Stimulated activated CD4-positive, alpha-beta T cell treated with anti-CD3 and anti-CD28 coated beads, Interleukin-4, amount 100 ng/mL, for 4 hours (primary cell): ENCODE results near the gene C19orf12.
"Not testable (repeated sequence)": the region's sequence is repeated elsewhere in the genome, so short reads cannot be mapped to it uniquely, and the experiment has no call there.

Experiments
- DNase-seq, 2 experiments: peaks; one replicate each; pipeline ENCODE4 v3.0.0-alpha.2; 2020

The C19orf12 gene

GRCh38 chr19:29675120-29675649 is 39.9 kb downstream of the C19orf12 start:
- no peak for DNase-seq

GRCh38 chr19:29674374-29675119 is 40.5 kb downstream of the C19orf12 start:
- DNase-seq = no peak

GRCh38 chr19:29673451-29674371 is 41.4 kb downstream of the C19orf12 start:
- no peak for DNase-seq

- peak; percentile 77 to 90 for DNase-seq
Measured at GRCh38 chr19:29672933-29673336, 42.1 kb downstream of the C19orf12 start.

- no peak for DNase-seq
Measured at GRCh38 chr19:29672319-29672932, 42.6 kb downstream of the C19orf12 start.

GRCh38 chr19:29671393-29672160 is 43.5 kb downstream of the C19orf12 start:
- DNase-seq = peak; percentile 73 to 91

- DNase-seq = not testable (repeated sequence)
Measured at GRCh38 chr19:29671026-29671392, 44.1 kb downstream of the C19orf12 start.

- DNase-seq = no peak
Measured at GRCh38 chr19:29670255-29670654, 44.8 kb downstream of the C19orf12 start.

GRCh38 chr19:29668746-29669609 is 46.1 kb downstream of the C19orf12 start:
- DNase-seq = no peak

GRCh38 chr19:29667901-29668341 is 47.1 kb downstream of the C19orf12 start:
- DNase-seq = peak in 1 of 2 experiments; percentile 51

- no peak for DNase-seq
Measured at GRCh38 chr19:29667387-29667783, 47.7 kb downstream of the C19orf12 start.

- no peak for DNase-seq
Measured at GRCh38 chr19:29666578-29667386, 48.3 kb downstream of the C19orf12 start.

GRCh38 chr19:29665826-29666577 is 49.1 kb downstream of the C19orf12 start:
- DNase-seq = no peak

GRCh38 chr19:29665215-29665825 is 49.7 kb downstream of the C19orf12 start, which contains the start of gene PLEKHF1:
PLEKHF1 (plus strand) TSS chr19:29665461; CDS start chr19:29673840, 8,379 bp downstream.
- peak; percentile 75 to 89 for DNase-seq

GRCh38 chr19:29664753-29665214 is 50.3 kb downstream of the C19orf12 start:
- DNase-seq = no peak

- no peak for DNase-seq
Measured at GRCh38 chr19:29663861-29664752, 51.0 kb downstream of the C19orf12 start.

- peak in 1 of 2 experiments; percentile 49 for DNase-seq
Measured at GRCh38 chr19:29662604-29663404, 52.3 kb downstream of the C19orf12 start.
